GM12892 (cell line): ENCODE results near the gene LNX1.

Experiments used
- POLR2A ChIP-seq: IDR thresholded peaks from 2 replicates; pipeline ENCODE4 v1.6.1; 2011; ENCODE audit warnings: low read depth, low read length, control low read depth
- POLR2AphosphoS5 ChIP-seq: IDR thresholded peaks from 2 replicates; pipeline ENCODE4 v1.6.1; 2011; ENCODE audit warnings: low read depth, low read length, control low read depth
- TAF1 ChIP-seq: IDR thresholded peaks from 2 replicates; pipeline ENCODE4 v1.6.1; 2011; ENCODE audit warnings: low read depth, mild to moderate bottlenecking, control low read depth, low read length, borderline replicate concordance

GRCh38 chr4:53527930-53528329, 63.4 kb downstream of the LNX1 start:
- TF ChIP-seq POLR2A (no peak), POLR2AphosphoS5 (no peak), TAF1 (no peak)
